ENCODE results near the gene PRDM16.

Gene PRDM16

GRCh38 chr1:3217181-3217641, 148.2 kb downstream of the PRDM16 start:
- DNase-seq: no peak

GRCh38 chr1:3217979-3218679, 149.1 kb downstream of the PRDM16 start:
- DNase-seq: no peak

- DNase-seq: no peak
These were observed 150.2 kb downstream of the PRDM16 start for GRCh38 chr1:3219005-3219790.

GRCh38 chr1:3219791-3220467, 150.9 kb downstream of the PRDM16 start:
- DNase-seq: no peak

GRCh38 chr1:3221112-3222041, 152.4 kb downstream of the PRDM16 start:
- DNase-seq: no peak

GRCh38 chr1:3222042-3222692, 153.2 kb downstream of the PRDM16 start:
- peak; percentile 59 for DNase-seq

- no peak for DNase-seq
These were observed 156.7 kb downstream of the PRDM16 start for GRCh38 chr1:3225661-3226060.

- DNase-seq: no peak
These were observed 157.2 kb downstream of the PRDM16 start for GRCh38 chr1:3226191-3226590.

GRCh38 chr1:3226701-3227350, 157.8 kb downstream of the PRDM16 start:
- no peak for DNase-seq

- no peak for DNase-seq
These were observed 158.3 kb downstream of the PRDM16 start for GRCh38 chr1:3227351-3227704.

- no peak for DNase-seq
These were observed 158.9 kb downstream of the PRDM16 start for GRCh38 chr1:3227893-3228292.

- DNase-seq: no peak
These were observed 160.2 kb downstream of the PRDM16 start for GRCh38 chr1:3229081-3229725.

GRCh38 chr1:3230553-3230952, 161.6 kb downstream of the PRDM16 start:
- no peak for DNase-seq

GRCh38 chr1:3231245-3231644, 162.2 kb downstream of the PRDM16 start:
- no peak for DNase-seq

GRCh38 chr1:3231826-3232225, 162.8 kb downstream of the PRDM16 start:
- no peak for DNase-seq

GRCh38 chr1:3233031-3233430, 164.0 kb downstream of the PRDM16 start:
- no peak for DNase-seq

- DNase-seq: no peak
These were observed 164.5 kb downstream of the PRDM16 start for GRCh38 chr1:3233551-3233950.

GRCh38 chr1:3234281-3234680, 165.3 kb downstream of the PRDM16 start:
- no peak for DNase-seq

- no peak for DNase-seq
These were observed 166.0 kb downstream of the PRDM16 start for GRCh38 chr1:3234956-3235355.

GRCh38 chr1:3235496-3235895, 166.5 kb downstream of the PRDM16 start:
- DNase-seq: no peak

- DNase-seq: no peak
These were observed 167.4 kb downstream of the PRDM16 start for GRCh38 chr1:3236361-3236760.
